NCI-H460 (cell line): ENCODE measurements around the gene MYL5. TPM values are rescaled to one million over a fixed set of nuclear protein-coding genes. Genes with fewer than 3 reads are reported as not detected.
A peak's percentile ranks its signal among the peaks of the same experiment; 100 is the strongest.
"Not testable (repeated sequence)": the region's sequence is repeated elsewhere in the genome, so short reads cannot be mapped to it uniquely, and the experiment has no call there.

Experiments used
- DNase-seq: peaks from one replicate; pipeline ENCODE4 v3.0.0-alpha.2; 2016; ENCODE audit warnings: low read depth; ENCODE audit errors: extremely low read depth
- total RNA-seq: library from RNA; depleted of rRNA; stranded (reverse); fragments of >200 nt; shearing (Covaris generic); gene quantifications from 2 replicates; pipeline ENCODE4 v1.2.3, GENCODE V29; 2014

The MYL5 gene
- total RNA-seq, 1 experiment from 2014 or later: 13.4 TPM

- no peak for DNase-seq
Measured at GRCh38 chr4:704198-704891, 30.0 kb downstream of the MYL5 start.

GRCh38 chr4:704971-705277 lies 30.6 kb downstream of the MYL5 start:
- no peak for DNase-seq

- peak; percentile 92 for DNase-seq
Measured at GRCh38 chr4:705278-706082, 31.1 kb downstream of the MYL5 start, which contains the start of gene PCGF3. Gene PCGF3, plus strand, starts transcription at chr4:705832. Its CDS starts 27,849 bp downstream, at chr4:733681.

- DNase-seq: not testable (repeated sequence)
Measured at GRCh38 chr4:706083-706633, 31.8 kb downstream of the MYL5 start.

- DNase-seq: no peak
Measured at GRCh38 chr4:706834-707598, 32.7 kb downstream of the MYL5 start.

- DNase-seq: no peak
Measured at GRCh38 chr4:707929-708630, 33.7 kb downstream of the MYL5 start.

- no peak for DNase-seq
Measured at GRCh38 chr4:708631-708933, 34.2 kb downstream of the MYL5 start.

GRCh38 chr4:709348-709747 lies 35.0 kb downstream of the MYL5 start:
- DNase-seq: no peak

GRCh38 chr4:710116-710515 lies 35.8 kb downstream of the MYL5 start:
- no peak for DNase-seq

- DNase-seq: no peak
Measured at GRCh38 chr4:710916-711315, 36.6 kb downstream of the MYL5 start.

GRCh38 chr4:712093-712492 lies 37.8 kb downstream of the MYL5 start:
- DNase-seq: no peak

GRCh38 chr4:712916-713632 lies 38.7 kb downstream of the MYL5 start:
- DNase-seq: no peak

GRCh38 chr4:714087-714486 lies 39.7 kb downstream of the MYL5 start:
- no peak for DNase-seq

- no peak for DNase-seq
Measured at GRCh38 chr4:717601-718320, 43.4 kb downstream of the MYL5 start.

GRCh38 chr4:718460-718859 lies 44.1 kb downstream of the MYL5 start:
- no peak for DNase-seq

GRCh38 chr4:720111-720860 lies 45.9 kb downstream of the MYL5 start:
- no peak for DNase-seq

- no peak for DNase-seq
Measured at GRCh38 chr4:721261-722168, 47.2 kb downstream of the MYL5 start.
